Retinal pigment epithelial cell (primary cell): ENCODE results near the gene CCDC194.
"Not testable (repeated sequence)": the region's sequence is repeated elsewhere in the genome, so short reads cannot be mapped to it uniquely, and the experiment has no call there.

ENCODE experiments used
- DNase-seq: peaks from one replicate; pipeline ENCODE4 v3.0.0-alpha.2; 2010; ENCODE audit warnings: low read depth
- H3K4me3 ChIP-seq: 2 replicates; pipeline ENCODE4 v1.5.1; 2011; ENCODE audit warnings: mild to moderate bottlenecking, low read length, control low read depth, moderate library complexity
- CTCF ChIP-seq: conservative IDR thresholded peaks from 2 replicates; pipeline ENCODE4 v1.5.1; 2011; ENCODE audit warnings: low read depth, low read length, control low read depth, inconsistent platforms

The CCDC194 gene

GRCh38 chr19:17370026-17370587 is 23.9 kb downstream of the CCDC194 start:
- no peak for TF ChIP-seq CTCF
- no peak overlapping the region for H3K4me3 ChIP-seq
- no peak for DNase-seq

- no peak overlapping the region for H3K4me3 ChIP-seq
- no peak for DNase-seq
Observed at GRCh38 chr19:17365361-17365760, 28.6 kb downstream of the CCDC194 start.

GRCh38 chr19:17363852-17364605 is 30.0 kb downstream of the CCDC194 start:
- not testable (repeated sequence) for H3K4me3 ChIP-seq, DNase-seq

More at GRCh38 chr19:17365361-17365760, 28.6 kb downstream of the CCDC194 start:
- no peak for TF ChIP-seq CTCF

GRCh38 chr19:17359905-17360800 is 33.8 kb downstream of the CCDC194 start:
- DNase-seq: no peak
- no peak overlapping the region for H3K4me3 ChIP-seq
- TF ChIP-seq CTCF: no peak

- DNase-seq: no peak
- TF ChIP-seq CTCF: no peak
- no peak overlapping the region for H3K4me3 ChIP-seq
Observed at GRCh38 chr19:17358395-17358794, 35.6 kb downstream of the CCDC194 start.

GRCh38 chr19:17357724-17358123 is 36.3 kb downstream of the CCDC194 start:
- TF ChIP-seq CTCF: no peak
- no peak overlapping the region for H3K4me3 ChIP-seq
- no peak for DNase-seq

GRCh38 chr19:17357078-17357666 is 36.8 kb downstream of the CCDC194 start:
- TF ChIP-seq CTCF: no peak

More at GRCh38 chr19:17357078-17357666, 36.8 kb downstream of the CCDC194 start:
- no peak overlapping the region for H3K4me3 ChIP-seq
- no peak for DNase-seq
